CD4-positive, alpha-beta T cell (primary cell): ENCODE results near the gene RIPOR1. TPM values are rescaled to one million over a fixed set of nuclear protein-coding genes. Genes with fewer than 3 reads are reported as not detected.

ENCODE experiments used
- ATAC-seq: fragments of 200-7000 bp; cut with Tn5 transposase; one replicate; pipeline ENCODE4 v1.10.0; 2022; ENCODE audit warnings: mild to moderate bottlenecking; ENCODE audit not compliant: poor library complexity
- CTCF ChIA-PET: fragments of 350-600 bp; sonication (Branson Sonifier 250); formaldehyde crosslinking; loops from one replicate; lab custom pipeline; 2021; ENCODE audit warnings: antibody characterized with exemption, inconsistent platforms; lab: Charles Lee
- POLR2A ChIA-PET: fragments of 350-600 bp; sonication (Branson Sonifier 250); formaldehyde crosslinking; loops from one replicate; lab custom pipeline; 2021; ENCODE audit warnings: antibody characterized with exemption, inconsistent platforms; lab: Charles Lee
- DNase-seq, 14 experiments: peaks; one replicate each; pipeline ENCODE4 v3.0.0-alpha.2; 2013 to 2020; ENCODE audit warnings: mixed read lengths in 2 of 14
- H3K27ac ChIP-seq, 2 donors: one replicate each; pipeline versions ENCODE4 v1.5.1 to v1.7.0; 2013; ENCODE audit warnings: low read length in 2 of 2, low read depth in 1 of 2, mild to moderate bottlenecking in 1 of 2
- H3K27me3 ChIP-seq, 2 experiments: 1 replicate in 1 of 2; 2 replicates in 1 of 2; pipeline versions ENCODE4 v1.6.1 to v1.7.0; 2013; ENCODE audit warnings: low read length in 2 of 2, control low read depth in 1 of 2, mild to moderate bottlenecking in 1 of 2, moderate library complexity in 1 of 2; ENCODE audit not compliant: insufficient read depth in 2 of 2, control insufficient read depth in 1 of 2
- H3K36me3 ChIP-seq: one replicate; pipeline ENCODE4 v1.6.1; 2013; ENCODE audit warnings: low read length, control low read depth; ENCODE audit not compliant: insufficient read depth
- H3K4me1 ChIP-seq: one replicate; pipeline ENCODE4 v1.6.1; 2013; ENCODE audit warnings: low read length, control low read depth; ENCODE audit not compliant: insufficient read depth
- H3K4me3 ChIP-seq: one replicate; pipeline ENCODE4 v1.5.1; 2013; ENCODE audit warnings: mild to moderate bottlenecking, low read length, moderate library complexity
- H3K9me3 ChIP-seq, 2 experiments: 1 replicate in 1 of 2; 2 replicates in 1 of 2; pipeline versions ENCODE4 v1.6.1 to v1.7.0; 2013; ENCODE audit warnings: low read length in 2 of 2, mild to moderate bottlenecking in 2 of 2, control low read depth in 1 of 2, moderate library complexity in 1 of 2; ENCODE audit not compliant: control insufficient read depth in 1 of 2, insufficient read depth in 1 of 2
- H3K27ac Mint-ChIP-seq: one replicate; pipeline ENCODE4 v1.8.0; 2020; ENCODE audit warnings: mixed read lengths
- H3K27me3 Mint-ChIP-seq: one replicate; pipeline ENCODE4 v1.8.0; 2021; ENCODE audit warnings: mixed read lengths
- H3K36me3 Mint-ChIP-seq: one replicate; pipeline ENCODE4 v1.8.0; 2021; ENCODE audit warnings: low read depth, mixed read lengths
- H3K4me1 Mint-ChIP-seq: one replicate; pipeline ENCODE4 v1.8.0; 2021; ENCODE audit warnings: low read depth, mixed read lengths
- H3K4me3 Mint-ChIP-seq: one replicate; pipeline ENCODE4 v1.8.0; 2020; ENCODE audit warnings: mild to moderate bottlenecking, mixed read lengths
- H3K9me3 Mint-ChIP-seq: one replicate; pipeline ENCODE4 v1.8.0; 2020; ENCODE audit warnings: mixed read lengths
- intact Hi-C, 2 experiments: fragments of 100-400 bp; cut with DNase I in 1 of 2; cut with micrococcal nuclease in 1 of 2; formaldehyde crosslinking; loops; one replicate each; pipeline versions ENCODE4 v1.15.1 to v1.9.0; 2023 to 2025; cut with DNase I, micrococcal nuclease
- total RNA-seq, 174 experiments: library from RNA in 2 of 174; stranded (reverse) in 2 of 174; gene quantifications; one replicate each; pipeline ENCODE4 v1.2.3 and lab custom pipeline; 2021 to 2026
- TF ChIP-seq, protein P1 (sequence below): fragments of 200-600 bp; IDR thresholded peaks from one replicate; pipeline ENCODE4 v1.8.0; 2022; ENCODE audit warnings: antibody characterized with exemption, mild to moderate bottlenecking

Gene RIPOR1
- total RNA-seq, 2 experiments from 2014 or later = 21.3 to 25.4 TPM

DNA sequence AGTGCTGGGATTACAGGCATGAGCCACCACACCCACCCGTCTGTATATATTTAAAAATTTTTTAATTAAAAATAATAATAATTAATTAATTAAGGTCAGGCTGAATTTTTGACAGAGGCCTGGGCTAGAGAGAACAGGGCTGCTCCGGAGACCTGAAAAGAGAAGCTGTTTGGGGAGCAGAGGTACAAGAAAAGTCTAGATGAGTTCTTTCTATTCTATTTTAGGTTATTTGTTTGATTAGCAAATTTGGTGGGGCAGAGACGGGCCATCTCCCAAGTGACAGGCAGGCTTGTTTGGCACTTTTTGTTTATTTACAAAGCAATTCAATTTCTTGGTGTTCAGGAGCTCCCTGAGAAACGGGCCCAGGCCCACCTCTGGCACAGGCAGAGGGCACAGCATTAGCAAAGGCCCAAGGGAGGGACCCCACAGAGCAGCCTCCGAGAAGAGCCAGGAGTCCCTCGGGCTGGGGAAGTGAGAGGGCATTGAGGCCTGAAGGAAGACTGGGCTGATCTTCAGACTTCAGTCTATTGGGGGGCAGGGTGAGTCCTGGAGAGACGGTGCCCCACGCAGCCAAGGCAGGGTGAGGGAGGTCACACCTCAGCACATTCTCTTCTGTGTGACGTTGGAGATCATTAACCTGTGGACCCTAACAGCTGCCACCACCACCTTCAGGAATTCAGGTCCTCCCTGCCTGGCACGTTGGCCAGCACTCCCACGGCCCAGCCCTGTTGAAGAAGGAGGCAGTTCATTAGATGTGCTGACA, 10.8 kb upstream of the RIPOR1 start:
- Mint-ChIP-seq H3K4me1 (peaks cover 22% of the 10 kb centered on the region), H3K27me3 (no peaks in the 10 kb centered on the region), H3K9me3 (no peaks in the 10 kb centered on the region), H3K4me3 (no peak overlapping the region), H3K27ac (no peak overlapping the region), H3K36me3 (no peaks in the 10 kb centered on the region)
- ChIA-PET CTCF (interaction anchor here (1.6 kb wide), 1 partner anchor 37 kb away, joined by 4 read pairs; the partner anchor contains the start of gene ATP6V0D1), POLR2A (no interaction called here)
- DNase-seq = no peak
- peaks cover 32% of the 10 kb centered on the region for H3K4me1 ChIP-seq
- H3K27me3 ChIP-seq = no peaks in the 10 kb centered on the region
- ATAC-seq = no peak
- TF ChIP-seq, protein P1, sequence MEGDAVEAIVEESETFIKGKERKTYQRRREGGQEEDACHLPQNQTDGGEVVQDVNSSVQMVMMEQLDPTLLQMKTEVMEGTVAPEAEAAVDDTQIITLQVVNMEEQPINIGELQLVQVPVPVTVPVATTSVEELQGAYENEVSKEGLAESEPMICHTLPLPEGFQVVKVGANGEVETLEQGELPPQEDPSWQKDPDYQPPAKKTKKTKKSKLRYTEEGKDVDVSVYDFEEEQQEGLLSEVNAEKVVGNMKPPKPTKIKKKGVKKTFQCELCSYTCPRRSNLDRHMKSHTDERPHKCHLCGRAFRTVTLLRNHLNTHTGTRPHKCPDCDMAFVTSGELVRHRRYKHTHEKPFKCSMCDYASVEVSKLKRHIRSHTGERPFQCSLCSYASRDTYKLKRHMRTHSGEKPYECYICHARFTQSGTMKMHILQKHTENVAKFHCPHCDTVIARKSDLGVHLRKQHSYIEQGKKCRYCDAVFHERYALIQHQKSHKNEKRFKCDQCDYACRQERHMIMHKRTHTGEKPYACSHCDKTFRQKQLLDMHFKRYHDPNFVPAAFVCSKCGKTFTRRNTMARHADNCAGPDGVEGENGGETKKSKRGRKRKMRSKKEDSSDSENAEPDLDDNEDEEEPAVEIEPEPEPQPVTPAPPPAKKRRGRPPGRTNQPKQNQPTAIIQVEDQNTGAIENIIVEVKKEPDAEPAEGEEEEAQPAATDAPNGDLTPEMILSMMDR = no peak
- intact Hi-C loops = loop anchor here in 1 of 2 experiments (2.0 to 5.0 kb wide), 2 partner anchors 33 to 529 kb away; no protein-coding TSS in a partner anchor
- no peak overlapping the region for H3K27ac ChIP-seq
- H3K4me3 ChIP-seq = no peak overlapping the region
- H3K36me3 ChIP-seq = no peaks in the 10 kb centered on the region
- H3K9me3 ChIP-seq = no peaks in the 10 kb centered on the region

DNA sequence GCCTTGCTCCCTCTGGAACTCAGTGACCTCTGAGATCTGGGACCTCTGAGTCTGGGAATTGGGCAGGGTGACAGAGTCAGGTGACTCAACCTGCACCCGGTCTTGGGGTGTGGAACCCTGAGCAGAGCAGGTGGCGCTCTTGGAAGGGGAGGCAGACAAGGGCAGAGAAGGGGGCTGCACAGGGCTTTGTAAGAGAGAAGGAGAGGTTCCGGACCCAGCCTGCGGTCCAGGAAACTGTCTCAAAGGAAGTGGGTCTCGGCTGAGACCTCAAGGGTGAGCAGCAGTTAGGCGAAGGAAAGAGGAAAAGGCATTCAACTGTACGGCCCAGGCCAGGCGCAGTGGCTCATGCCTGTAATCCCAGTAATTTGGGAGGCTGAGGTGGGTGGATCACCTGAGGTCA, 10.0 kb upstream of the RIPOR1 start:
- Mint-ChIP-seq H3K27ac (no peak overlapping the region), H3K4me1 (peaks cover 22% of the 10 kb centered on the region), H3K9me3 (no peaks in the 10 kb centered on the region), H3K4me3 (no peak overlapping the region), H3K27me3 (no peaks in the 10 kb centered on the region), H3K36me3 (no peaks in the 10 kb centered on the region)
- intact Hi-C loops = loop anchor here in 1 of 2 experiments (2.0 to 5.0 kb wide), 2 partner anchors 34 to 529 kb away; no protein-coding TSS in a partner anchor
- Histone ChIP-seq H3K27me3 (no peaks in the 10 kb centered on the region), H3K36me3 (no peaks in the 10 kb centered on the region), H3K9me3 (no peaks in the 10 kb centered on the region), H3K4me1 (peaks cover 32% of the 10 kb centered on the region), H3K27ac (no peak overlapping the region), H3K4me3 (no peak overlapping the region)
- TF ChIP-seq, protein P1 = no peak
- ChIA-PET CTCF (no interaction called here), POLR2A (no interaction called here)
- ATAC-seq (no peak), DNase-seq (no peak)

DNA sequence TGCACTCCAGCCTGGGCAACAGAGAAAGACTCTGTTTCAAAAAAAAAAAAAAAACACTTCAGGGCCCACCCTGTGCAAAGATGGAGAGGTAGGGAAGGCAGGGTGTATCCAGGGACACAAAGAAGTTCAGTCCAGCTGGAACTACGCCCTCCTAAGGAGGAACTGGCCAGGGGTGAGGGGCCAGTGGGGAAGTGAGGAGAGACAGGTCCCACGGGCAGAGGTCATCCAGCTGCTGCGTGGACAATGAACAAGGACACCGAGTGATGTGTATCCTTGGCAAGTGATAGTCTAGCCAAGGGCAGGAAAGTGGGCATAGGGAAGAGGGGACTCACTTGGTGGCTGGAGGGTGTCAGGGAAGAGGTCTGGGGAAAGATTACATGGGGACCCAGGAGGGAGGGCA, 9.4 kb upstream of the RIPOR1 start:
- TF ChIP-seq, protein P1 = no peak
- Histone ChIP-seq H3K4me3 (no peak overlapping the region), H3K9me3 (no peaks in the 10 kb centered on the region), H3K36me3 (no peaks in the 10 kb centered on the region), H3K4me1 (peaks cover 27% of the 10 kb centered on the region), H3K27ac (no peak overlapping the region), H3K27me3 (no peaks in the 10 kb centered on the region)
- Mint-ChIP-seq H3K27me3 (no peaks in the 10 kb centered on the region), H3K4me1 (peaks cover 20% of the 10 kb centered on the region), H3K36me3 (no peaks in the 10 kb centered on the region), H3K4me3 (no peak overlapping the region), H3K9me3 (no peaks in the 10 kb centered on the region), H3K27ac (no peak overlapping the region)
- POLR2A ChIA-PET = no interaction called here
- no peak for DNase-seq
- intact Hi-C loops = loop anchor here in 1 of 2 experiments (2.0 to 5.0 kb wide), 2 partner anchors 34 to 528 kb away; no protein-coding TSS in a partner anchor
- no peak for ATAC-seq
- CTCF ChIA-PET = interaction anchor here (0.7 kb wide), 1 partner anchor 37 kb away, joined by 3 read pairs; no protein-coding TSS in a partner anchor
